Retinal pigment epithelial cell (primary cell): Measurements from ENCODE around the gene XAGE1A.
"Not testable (repeated sequence)": the region's sequence is repeated elsewhere in the genome, so short reads cannot be mapped to it uniquely, and the experiment has no call there.

Experiments
- DNase-seq: peaks from one replicate; pipeline ENCODE4 v3.0.0-alpha.2; 2010; ENCODE audit warnings: low read depth
- H3K4me3 ChIP-seq: 2 replicates; pipeline ENCODE4 v1.5.1; 2011; ENCODE audit warnings: mild to moderate bottlenecking, low read length, control low read depth, moderate library complexity
- CTCF ChIP-seq: conservative IDR thresholded peaks from 2 replicates; pipeline ENCODE4 v1.5.1; 2011; ENCODE audit warnings: low read depth, low read length, control low read depth, inconsistent platforms

XAGE1A gene, protein sequence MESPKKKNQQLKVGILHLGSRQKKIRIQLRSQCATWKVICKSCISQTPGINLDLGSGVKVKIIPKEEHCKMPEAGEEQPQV

DNA sequence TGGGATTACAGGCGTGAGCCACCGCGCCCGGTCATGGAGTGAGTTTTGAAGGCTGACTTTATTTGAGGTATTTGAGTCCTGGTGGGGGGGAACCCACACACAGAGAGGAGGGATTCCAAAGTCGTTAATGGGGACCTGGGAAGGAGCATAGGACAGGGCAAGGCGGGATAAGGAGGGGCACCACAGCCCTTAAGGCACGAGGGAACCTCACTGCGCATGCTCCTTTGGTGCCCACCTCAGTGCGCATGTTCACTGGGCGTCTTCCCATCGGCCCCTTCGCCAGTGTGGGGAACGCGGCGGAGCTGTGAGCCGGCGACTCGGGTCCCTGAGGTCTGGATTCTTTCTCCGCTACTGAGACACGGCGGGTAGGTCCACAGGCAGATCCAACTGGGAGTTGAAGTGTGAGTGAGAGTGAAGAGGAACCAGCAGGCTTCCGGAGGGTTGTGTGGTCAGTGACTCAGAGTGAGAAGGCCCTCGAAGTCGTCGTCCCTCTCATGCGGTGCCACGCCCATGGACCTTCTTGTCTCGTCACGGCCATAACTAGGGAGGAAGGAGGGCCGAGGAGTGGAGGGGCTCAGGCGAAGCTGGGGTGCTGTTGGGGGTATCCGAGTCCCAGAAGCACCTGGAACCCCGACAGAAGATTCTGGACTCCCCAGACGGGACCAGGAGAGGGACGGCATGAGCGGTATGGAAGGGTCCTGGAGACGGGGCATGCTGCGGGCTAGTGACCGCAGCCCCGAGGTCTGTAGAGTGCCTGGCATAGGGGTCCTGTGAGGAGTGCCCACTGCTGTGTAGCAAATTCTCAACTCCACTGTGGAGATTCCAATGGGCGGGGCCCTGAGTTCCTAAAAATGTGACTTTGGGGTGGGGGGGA is at the start of gene XAGE1A:
XAGE1A (plus strand) TSS at position 264 of the 874 bp plus-strand sequence. CDS start 1,554 bp downstream, outside the sequence.
- DNase-seq, H3K4me3 ChIP-seq: not testable (repeated sequence)

- H3K4me3 ChIP-seq, DNase-seq: not testable (repeated sequence)
Measured at GRCh38 chrX:52452031-52452430, 43.6 kb upstream of the XAGE1A start.

- not testable (repeated sequence) for H3K4me3 ChIP-seq, DNase-seq
Measured at GRCh38 chrX:52471301-52471700, 24.3 kb upstream of the XAGE1A start.

- H3K4me3 ChIP-seq, DNase-seq: not testable (repeated sequence)
Measured at GRCh38 chrX:52496419-52496772, 788 bp downstream of the XAGE1A start.

GRCh38 chrX:52501362-52501761 is 5.8 kb downstream of the XAGE1A start:
- H3K4me3 ChIP-seq, DNase-seq: not testable (repeated sequence)

DNA sequence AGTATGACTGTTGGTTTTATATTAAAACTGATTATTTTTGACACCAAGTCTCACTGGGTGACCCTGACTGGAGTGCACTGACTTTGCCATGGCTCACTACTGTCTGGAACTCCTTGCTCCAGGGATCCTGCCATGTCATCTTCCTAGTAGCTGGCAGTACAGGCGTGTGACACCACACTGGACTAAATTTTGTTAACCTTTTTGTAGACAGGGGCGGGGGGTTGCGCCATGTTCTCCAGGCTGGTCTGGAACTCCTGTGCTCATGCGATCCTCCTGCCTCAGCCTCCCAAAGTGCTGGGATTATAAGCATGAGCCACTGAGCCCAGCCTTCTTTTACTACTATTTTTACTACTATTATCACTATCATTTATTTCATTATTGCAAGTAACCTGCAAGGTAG is 8.9 kb downstream of the XAGE1A start:
- no peak overlapping the region for H3K4me3 ChIP-seq
- TF ChIP-seq CTCF: no peak
- DNase-seq: no peak

DNA sequence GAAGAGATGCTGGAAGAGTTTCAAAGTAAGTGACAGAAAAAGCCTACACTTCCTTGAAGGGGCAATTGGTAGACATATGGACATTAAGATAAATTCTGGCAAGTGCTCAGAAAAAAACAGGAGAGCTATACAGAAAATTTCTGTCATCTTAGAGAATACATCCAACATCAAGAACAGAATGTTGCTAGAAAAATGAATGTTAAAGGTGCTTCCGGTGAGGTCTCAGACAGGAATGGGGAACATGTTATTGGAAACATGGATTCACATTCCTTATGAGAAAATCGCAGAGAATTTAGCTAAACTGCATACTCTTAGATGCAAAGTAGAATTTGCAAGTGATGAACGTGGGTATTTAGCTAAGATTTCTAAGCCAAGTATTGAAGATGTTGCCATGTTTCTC is 11.7 kb downstream of the XAGE1A start:
- no peak for TF ChIP-seq CTCF
- DNase-seq: no peak
- no peak overlapping the region for H3K4me3 ChIP-seq

DNA sequence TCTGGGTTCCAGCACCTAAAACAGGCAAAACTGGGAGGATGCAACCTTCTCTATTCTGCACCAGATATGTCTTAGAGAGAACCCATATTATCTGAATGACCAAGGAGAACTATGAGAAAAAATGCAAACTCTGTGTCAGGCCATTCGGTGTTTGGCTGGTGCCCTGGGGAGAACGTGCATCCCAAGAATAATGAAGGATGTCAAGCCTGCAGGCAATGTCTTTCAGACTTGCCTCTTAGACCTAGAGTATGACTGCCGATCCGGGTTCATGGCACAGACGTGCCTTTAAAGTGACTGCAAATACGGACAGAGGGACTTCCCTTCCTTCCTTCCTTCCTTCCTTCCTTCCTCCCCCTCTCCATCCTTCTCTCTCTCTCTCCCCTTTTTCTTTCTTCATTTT is 14.3 kb downstream of the XAGE1A start:
- TF ChIP-seq CTCF: no peak
- no peak overlapping the region for H3K4me3 ChIP-seq
- DNase-seq: no peak

GRCh38 chrX:52511126-52511525 is 15.5 kb downstream of the XAGE1A start:
- H3K4me3 ChIP-seq, DNase-seq: not testable (repeated sequence)

- DNase-seq, H3K4me3 ChIP-seq: not testable (repeated sequence)
Measured at GRCh38 chrX:52516110-52516986, 20.7 kb downstream of the XAGE1A start.

DNA sequence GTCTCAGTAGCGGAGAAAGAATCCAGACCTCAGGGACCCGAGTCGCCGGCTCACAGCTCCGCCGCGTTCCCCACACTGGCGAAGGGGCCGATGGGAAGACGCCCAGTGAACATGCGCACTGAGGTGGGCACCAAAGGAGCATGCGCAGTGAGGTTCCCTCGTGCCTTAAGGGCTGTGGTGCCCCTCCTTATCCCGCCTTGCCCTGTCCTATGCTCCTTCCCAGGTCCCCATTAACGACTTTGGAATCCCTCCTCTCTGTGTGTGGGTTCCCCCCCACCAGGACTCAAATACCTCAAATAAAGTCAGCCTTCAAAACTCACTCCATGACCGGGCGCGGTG is 21.3 kb downstream of the XAGE1A start, which contains the start of gene XAGE1B:
XAGE1B (minus strand) TSS at position 77 of the 339 bp plus-strand sequence. CDS start 1,536 bp downstream, outside the sequence.
- H3K4me3 ChIP-seq, DNase-seq: not testable (repeated sequence)

- not testable (repeated sequence) for DNase-seq, H3K4me3 ChIP-seq
Measured at GRCh38 chrX:52541051-52541450, 45.4 kb downstream of the XAGE1A start.
